Measurements from ENCODE around the gene ZC3HAV1.

ZC3HAV1 gene

GRCh38 chr7:139095194-139095659 lies 14.3 kb downstream of the ZC3HAV1 start:
- Histone ChIP-seq H3K4me3 (ENCODE audit: low read depth, low read length) (no peak overlapping the region), H3K4me1 (ENCODE audit: control insufficient read depth, insufficient read depth, low read length) (peaks cover 5% of the 10 kb centered on the region; the same call in 1 of the 2 replicates), H3K36me3 (ENCODE audit: control insufficient read depth in 2 of 2, insufficient read depth in 1 of 2, low read length in 2 of 2) (peaks cover 3 to 7% of the 10 kb centered on the region in 2 experiments; a peak in 2 of 3 replicates), H3K27ac (ENCODE audit: extremely low read depth, low read depth, low read length) (no peak overlapping the region), H3K9me3 (ENCODE audit: control insufficient read depth, insufficient read depth, low read depth, low read length) (no peaks in the 10 kb centered on the region)
- ChIA-PET CTCF (no interaction called here), POLR2A (interaction anchor here (0.6 kb wide), 1 partner anchor 452 kb away, joined by 3 read pairs; no protein-coding TSS in a partner anchor)
- TF ChIP-seq ZNF624 (tag by site-specific recombination; IDR thresholded peaks at IDR 0.05) (no peak), SP3 (tag by site-specific recombination; IDR thresholded peaks at IDR 0.05) (no peak), ZNF473 (tag by site-specific recombination; IDR thresholded peaks at IDR 0.05) (no peak), MZF1 (tag by site-specific recombination; IDR thresholded peaks at IDR 0.05; ENCODE audit: borderline replicate concordance) (no peak), ZBTB10 (tag by site-specific recombination; IDR thresholded peaks at IDR 0.05) (no peak)

GRCh38 chr7:139094596-139094995 lies 14.9 kb downstream of the ZC3HAV1 start:
- POLR2A ChIA-PET = interaction anchor here (0.5 kb wide), 1 partner anchor 277 kb away, joined by 5 read pairs; no protein-coding TSS in a partner anchor
- H3K4me3 ChIP-seq (ENCODE audit: low read depth, low read length) = no peak overlapping the region
- CTCF ChIA-PET = no interaction called here

GRCh38 chr7:139094030-139094429 lies 15.5 kb downstream of the ZC3HAV1 start:
- Histone ChIP-seq H3K9me3 (ENCODE audit: control insufficient read depth, insufficient read depth, low read depth, low read length) (no peaks in the 10 kb centered on the region), H3K27ac (ENCODE audit: extremely low read depth, low read depth, low read length) (no peak overlapping the region), H3K36me3 (ENCODE audit: control insufficient read depth in 2 of 2, insufficient read depth in 1 of 2, low read length in 2 of 2) (peaks cover 3 to 13% of the 10 kb centered on the region in 2 experiments; a peak in 2 of 3 replicates), H3K4me1 (ENCODE audit: control insufficient read depth, insufficient read depth, low read length) (peaks cover 5% of the 10 kb centered on the region; the same call in 1 of the 2 replicates), H3K4me3 (ENCODE audit: low read depth, low read length) (no peak overlapping the region)
- ChIA-PET CTCF (interaction anchor here (0.7 to 1.1 kb wide), 2 partner anchors 19 to 810 kb away, joined by 4 to 6 read pairs; no protein-coding TSS in a partner anchor), POLR2A (no interaction called here)
- no peak for TF ChIP-seq ZNF843 (tag by site-specific recombination; IDR thresholded peaks at IDR 0.05)
- no peak for TF ChIP-seq ZNF488 (tag by site-specific recombination; IDR thresholded peaks at IDR 0.05)
- no peak for TF ChIP-seq HIC1 (tag by site-specific recombination; IDR thresholded peaks at IDR 0.05)
- no peak for TF ChIP-seq INSM2 (tag by site-specific recombination; IDR thresholded peaks at IDR 0.05)
- no peak for TF ChIP-seq ZNF341 (tag by site-specific recombination; IDR thresholded peaks at IDR 0.05; ENCODE audit: low read depth)
- TF ChIP-seq ZNF623 (tag by site-specific recombination; IDR thresholded peaks at IDR 0.05) = no peak
- TF ChIP-seq TRIM28 (IDR thresholded peaks at IDR 0.05; ENCODE audit: borderline replicate concordance, low read length) = no peak
- TF ChIP-seq ZNF777 (tag by site-specific recombination; IDR thresholded peaks at IDR 0.05; ENCODE audit: borderline replicate concordance) = no peak
- no peak for TF ChIP-seq GLIS2 (tag by site-specific recombination; IDR thresholded peaks at IDR 0.05)
- no peak for TF ChIP-seq GFI1B (tag by site-specific recombination; IDR thresholded peaks at IDR 0.05)
- no peak for TF ChIP-seq ZNF266 (tag by site-specific recombination; IDR thresholded peaks at IDR 0.05; ENCODE audit: low read depth)

More at GRCh38 chr7:139094596-139094995, 14.9 kb downstream of the ZC3HAV1 start:
- no peak for TF ChIP-seq ZNF549 (tag by site-specific recombination; IDR thresholded peaks at IDR 0.05)
- TF ChIP-seq TRIM28 (IDR thresholded peaks at IDR 0.05; ENCODE audit: borderline replicate concordance, low read length) = peak; percentile 92
- TF ChIP-seq AEBP2 (tag by site-specific recombination; IDR thresholded peaks at IDR 0.05; ENCODE audit: borderline replicate concordance) = no peak
- peak; percentile 68 for TF ChIP-seq KLF1 (tag by site-specific recombination; IDR thresholded peaks at IDR 0.05)
- peak; percentile 52 for TF ChIP-seq ZBTB17 (tag by site-specific recombination; IDR thresholded peaks at IDR 0.05)
- TF ChIP-seq ZIC2 (tag by site-specific recombination; IDR thresholded peaks at IDR 0.05) = peak; percentile 41
- TF ChIP-seq ZNF335 (tag by site-specific recombination; conservative IDR thresholded peaks at IDR 0.05) = 0 out of 2 replicates have a peak, but pooled peaks have one; percentile 14
- Histone ChIP-seq H3K27ac (ENCODE audit: extremely low read depth, low read depth, low read length) (no peak overlapping the region), H3K36me3 (ENCODE audit: control insufficient read depth in 2 of 2, insufficient read depth in 1 of 2, low read length in 2 of 2) (peaks cover 3 to 7% of the 10 kb centered on the region in 2 experiments; a peak in 2 of 3 replicates), H3K9me3 (ENCODE audit: control insufficient read depth, insufficient read depth, low read depth, low read length) (no peaks in the 10 kb centered on the region), H3K4me1 (ENCODE audit: control insufficient read depth, insufficient read depth, low read length) (peaks cover 5% of the 10 kb centered on the region; the same call in 1 of the 2 replicates)

All from HEK293 (cell line).